Fibroblast of skin of right quadriceps (primary cell): Measurements from ENCODE around the gene AS3MT.
"Not testable (repeated sequence)": the region's sequence is repeated elsewhere in the genome, so short reads cannot be mapped to it uniquely, and the experiment has no call there.

Experiments used
- DNase-seq: peaks from one replicate; pipeline ENCODE4 v3.0.0-alpha.2; 2013

Gene AS3MT, protein sequence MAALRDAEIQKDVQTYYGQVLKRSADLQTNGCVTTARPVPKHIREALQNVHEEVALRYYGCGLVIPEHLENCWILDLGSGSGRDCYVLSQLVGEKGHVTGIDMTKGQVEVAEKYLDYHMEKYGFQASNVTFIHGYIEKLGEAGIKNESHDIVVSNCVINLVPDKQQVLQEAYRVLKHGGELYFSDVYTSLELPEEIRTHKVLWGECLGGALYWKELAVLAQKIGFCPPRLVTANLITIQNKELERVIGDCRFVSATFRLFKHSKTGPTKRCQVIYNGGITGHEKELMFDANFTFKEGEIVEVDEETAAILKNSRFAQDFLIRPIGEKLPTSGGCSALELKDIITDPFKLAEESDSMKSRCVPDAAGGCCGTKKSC

DNA sequence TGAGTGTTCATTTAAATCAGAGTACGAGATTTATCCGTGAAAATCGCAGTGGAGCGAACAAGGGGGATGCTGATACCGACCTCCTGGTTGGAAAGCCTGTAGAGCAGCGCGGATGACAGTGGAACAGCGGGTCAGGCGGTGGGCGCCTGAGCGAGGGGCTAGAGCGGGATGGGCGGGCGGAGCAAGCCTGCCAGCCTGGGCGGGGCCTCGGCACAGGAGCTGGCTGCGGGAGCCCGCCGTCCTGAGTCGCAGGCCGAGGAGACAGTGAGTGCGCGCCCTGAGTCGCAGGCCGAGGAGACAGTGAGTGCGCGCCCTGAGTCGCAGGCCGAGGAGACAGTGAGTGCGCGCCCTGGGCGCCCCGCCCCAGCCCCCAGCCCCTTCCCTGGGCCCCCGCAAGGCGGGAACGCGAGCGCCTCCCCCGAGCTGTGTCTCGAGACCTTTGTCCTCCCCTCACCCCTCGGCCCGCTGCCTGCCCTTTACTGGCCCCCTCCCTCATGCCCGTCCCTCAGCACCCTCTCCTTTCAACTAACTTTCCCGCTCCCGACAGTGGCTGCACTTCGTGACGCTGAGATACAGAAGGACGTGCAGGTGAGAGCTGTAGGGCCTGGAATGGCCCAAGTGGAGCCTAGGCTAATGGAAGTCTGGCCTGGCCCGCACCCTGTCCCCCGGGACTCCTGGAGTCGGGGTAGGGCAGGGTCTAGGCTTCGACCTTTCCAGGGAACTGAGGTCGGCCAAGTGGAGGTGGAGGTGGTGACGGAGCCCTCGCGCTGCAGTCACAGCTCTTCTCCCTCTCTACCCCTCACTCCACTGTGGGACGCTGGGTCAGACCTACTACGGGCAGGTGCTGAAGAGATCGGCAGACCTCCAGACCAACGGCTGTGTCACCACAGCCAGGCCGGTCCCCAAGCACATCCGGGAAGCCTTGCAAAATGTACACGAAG, at the start of gene AS3MT:
Gene AS3MT, plus strand, starts transcription at position 213 of the 941 bp plus-strand sequence. Its CDS starts 123 bp downstream, at position 336.
- peak; percentile 29 for DNase-seq

DNA sequence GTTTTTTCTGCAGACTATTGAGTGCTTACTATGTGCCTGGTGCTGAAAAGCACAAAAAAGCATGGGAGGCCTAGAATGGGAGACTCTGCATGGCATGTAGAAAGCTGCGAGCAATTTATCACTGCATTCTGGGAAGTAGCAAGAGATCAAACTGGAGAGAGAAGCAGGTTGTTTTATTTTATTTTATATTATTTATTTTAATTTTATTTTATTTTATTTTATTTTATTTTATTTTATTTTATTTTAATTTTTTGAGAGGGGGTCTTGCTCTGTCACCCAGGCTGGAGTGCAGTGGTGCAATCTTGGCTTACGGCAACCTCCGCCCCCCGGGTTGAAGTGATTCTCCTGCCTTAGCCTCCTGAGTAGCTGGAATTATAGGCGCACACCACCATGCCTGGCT, 49.3 kb upstream of the AS3MT start:
- not testable (repeated sequence) for DNase-seq

DNA sequence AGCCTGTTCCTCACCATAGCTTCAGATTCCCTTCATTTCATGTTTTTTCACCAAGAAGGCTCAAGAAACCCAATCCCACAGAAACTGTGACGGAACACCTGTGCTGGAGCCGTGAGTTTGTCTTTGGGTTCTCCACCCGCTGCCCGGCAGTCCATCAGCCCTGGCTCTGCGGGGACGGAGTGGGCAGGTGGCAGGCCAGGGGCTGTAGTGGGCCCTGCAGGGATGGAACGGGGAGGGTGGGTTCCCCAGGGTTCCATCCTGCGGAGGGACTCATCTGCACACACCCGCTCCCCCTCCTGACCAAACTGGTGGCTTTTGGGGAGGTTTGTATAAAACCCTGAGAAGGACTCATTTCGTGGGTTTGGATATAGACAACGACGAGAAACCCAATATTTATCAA, 47.0 kb upstream of the AS3MT start:
- DNase-seq: no peak

DNA sequence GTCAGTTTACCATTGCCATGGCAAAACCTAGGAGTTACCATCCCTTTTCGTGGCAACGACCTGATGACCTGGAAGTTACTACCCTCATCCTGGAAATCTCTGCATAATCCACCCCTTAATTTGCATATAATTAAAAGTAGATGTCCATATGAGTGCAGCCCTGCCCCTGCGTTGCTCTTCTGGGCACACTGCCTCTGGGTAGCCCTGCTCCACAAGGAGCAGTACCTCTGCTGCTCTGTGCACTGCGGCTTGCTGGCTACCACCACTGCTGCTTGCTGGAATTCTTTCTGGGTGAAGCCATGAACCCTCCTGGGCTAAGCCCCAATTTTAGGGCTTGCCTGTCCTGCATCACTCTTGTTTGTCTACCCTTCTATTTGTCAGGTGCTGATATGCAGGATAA, 44.6 kb upstream of the AS3MT start:
- no peak for DNase-seq

DNA sequence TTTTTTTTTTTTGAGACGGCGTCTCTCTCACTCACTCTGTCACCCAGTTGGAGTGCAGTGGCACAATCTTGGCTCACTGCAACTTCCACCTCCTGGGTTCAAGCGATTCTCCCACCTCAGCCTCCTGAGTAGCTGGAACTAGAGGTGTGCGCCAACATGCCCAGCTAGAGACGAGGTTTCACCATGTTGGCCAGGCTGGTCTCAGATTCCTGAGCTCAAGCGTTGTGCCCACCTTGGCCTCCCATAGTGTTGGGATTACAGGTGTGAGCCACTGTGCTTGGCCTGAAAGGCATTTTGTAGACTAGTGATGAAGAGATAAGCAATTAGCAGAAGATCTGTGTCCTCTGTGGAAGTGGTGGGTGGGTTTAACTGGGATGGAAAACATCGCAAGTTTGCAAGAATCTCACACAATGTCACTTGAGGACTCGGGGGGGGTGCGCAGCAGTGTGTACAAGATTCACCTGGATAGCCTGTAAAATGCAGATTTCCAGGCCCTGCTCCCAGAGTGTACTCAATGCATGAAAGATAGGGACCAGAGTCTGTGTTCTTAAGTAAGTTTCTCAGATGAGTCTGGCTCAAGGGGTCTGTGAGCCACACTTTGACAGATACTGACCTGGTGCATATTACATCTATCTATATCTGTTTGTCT, 43.0 kb upstream of the AS3MT start:
- DNase-seq: no peak

DNA sequence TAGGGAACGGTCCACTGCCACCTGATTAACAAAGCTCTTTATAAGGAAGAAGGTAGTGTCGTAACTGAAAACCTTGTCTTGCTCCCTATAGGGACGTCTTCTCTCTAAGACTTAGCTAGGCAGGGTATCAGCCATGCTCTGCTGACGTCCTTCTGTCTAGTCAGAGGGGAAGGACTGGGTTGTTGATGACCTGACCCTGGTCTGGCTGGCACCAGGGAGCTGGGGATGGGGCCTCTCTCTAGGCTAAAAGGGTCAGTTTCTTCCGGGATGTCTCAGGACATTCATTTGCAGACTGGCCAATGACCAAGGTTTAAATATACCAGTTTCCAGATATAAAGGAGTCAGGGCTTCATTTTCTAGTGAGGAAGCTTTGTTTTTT, 41.7 kb upstream of the AS3MT start:
- no peak for DNase-seq

DNA sequence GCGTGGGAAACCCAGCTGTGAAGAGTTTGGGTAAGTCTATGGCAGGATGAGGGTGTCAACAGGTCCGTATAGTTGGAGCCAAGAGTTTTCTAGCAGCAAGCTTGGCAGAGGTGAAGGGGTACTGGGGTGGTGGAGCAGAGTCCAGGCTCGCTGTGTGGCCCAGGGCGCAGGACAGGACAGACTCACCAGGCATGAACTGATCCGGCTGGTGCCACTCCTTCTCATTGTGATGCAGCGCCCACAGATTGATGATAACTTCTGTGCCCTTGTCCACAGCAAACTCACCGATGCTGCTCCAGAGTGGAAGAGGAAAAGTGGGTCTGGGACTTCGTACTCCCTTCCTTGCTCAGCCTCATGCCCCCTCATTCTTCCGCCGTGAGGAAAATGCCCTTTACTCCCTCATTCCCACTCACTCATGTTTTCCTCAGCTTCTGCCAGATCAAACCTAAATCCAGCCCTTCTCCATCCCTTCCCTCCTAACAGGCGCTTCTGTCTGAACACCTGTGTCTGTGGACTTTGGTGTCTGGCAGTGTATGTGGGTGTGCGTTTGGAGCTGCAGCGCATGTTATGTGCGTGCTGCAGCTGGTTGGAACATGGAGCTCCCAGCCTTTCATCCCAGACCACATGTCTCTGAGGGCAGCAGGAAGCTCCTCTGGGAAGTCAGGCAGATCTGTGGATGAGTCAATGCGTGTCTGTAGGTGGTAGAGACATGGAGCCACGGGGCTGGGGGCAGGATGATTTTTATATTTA, 37.8 kb upstream of the AS3MT start:
- peak; percentile 53 for DNase-seq

DNA sequence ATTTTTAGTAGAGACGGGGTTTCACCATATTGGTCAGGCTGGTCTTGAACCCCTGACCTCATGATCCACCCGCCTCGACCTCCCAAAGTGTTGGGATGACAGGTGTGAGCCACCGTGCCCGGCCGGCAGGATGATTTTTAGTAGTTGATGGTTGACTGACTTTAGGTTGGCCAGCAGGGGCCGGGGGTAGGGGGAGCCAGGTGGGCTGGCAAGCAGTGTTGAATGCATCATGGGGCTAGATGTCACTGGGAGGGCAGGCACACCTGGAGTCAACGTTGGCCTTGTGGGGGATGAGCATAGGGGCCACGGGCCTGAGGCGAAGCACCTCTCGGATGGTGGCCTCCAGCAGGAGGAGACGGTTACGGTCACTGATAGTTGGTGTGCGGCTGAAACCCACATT, 37.0 kb upstream of the AS3MT start:
- DNase-seq: no peak

DNA sequence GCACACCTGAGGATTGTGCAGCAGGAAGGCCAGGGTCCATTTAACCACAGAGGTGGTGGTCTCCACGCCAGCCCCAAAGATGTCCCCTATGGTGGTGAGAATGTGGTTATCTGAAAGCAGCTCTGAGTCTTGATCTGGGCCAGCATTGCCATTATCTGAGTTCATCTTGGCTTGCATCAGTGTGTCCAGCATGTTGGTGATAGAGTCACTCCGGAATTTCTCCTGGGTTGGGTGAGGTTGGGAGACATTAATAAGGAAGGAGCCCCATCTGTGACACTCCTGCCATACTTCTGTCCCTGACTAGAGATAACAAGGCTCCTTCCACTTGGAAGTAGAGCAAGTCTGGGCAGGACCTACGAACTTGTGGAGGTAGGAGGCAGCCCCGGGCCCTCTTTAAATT, 36.3 kb upstream of the AS3MT start:
- no peak for DNase-seq

DNA sequence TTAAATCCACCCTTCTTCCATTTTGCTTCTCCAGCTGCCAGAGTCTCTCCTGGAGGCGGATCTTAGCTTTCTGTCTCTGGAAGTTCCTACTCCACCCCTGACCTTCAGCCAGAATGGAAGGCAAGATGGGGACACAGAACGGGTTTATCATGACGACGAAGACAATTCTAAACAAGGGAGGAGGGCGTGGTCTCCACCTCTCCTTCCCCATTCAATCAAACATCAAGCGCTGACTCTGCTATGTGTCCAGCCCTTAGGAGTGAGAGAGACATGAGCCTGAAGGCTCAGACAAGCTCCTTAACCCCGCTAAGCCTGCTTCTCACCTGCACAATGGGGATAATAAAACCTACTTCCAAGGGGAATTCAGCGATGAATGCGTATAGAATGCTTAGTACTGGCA, 35.1 kb upstream of the AS3MT start:
- DNase-seq: no peak

DNA sequence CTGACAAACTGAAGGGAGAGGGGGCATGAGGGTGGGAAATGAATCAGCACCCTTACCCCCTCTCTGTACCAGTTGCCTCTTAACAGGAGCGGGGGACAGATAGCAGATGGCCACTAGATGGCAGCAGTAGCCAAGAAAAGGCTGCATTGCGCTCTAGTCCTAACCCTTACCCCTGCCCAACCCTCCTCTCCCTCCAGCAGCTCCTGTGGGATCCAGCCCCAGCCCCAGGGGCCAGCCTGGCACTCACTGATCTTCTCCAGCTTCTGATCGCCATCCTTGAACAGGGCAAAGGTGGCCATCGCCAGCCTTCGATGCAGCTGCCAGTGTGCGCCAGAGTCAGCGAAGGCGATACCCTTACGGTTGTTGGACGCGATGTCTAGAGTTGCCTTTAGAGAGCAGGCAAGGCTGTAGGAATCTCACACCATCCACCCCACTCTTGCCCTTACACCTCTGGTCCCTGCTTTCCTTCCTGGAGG, 34.2 kb upstream of the AS3MT start:
- peak; percentile 69 for DNase-seq

DNA sequence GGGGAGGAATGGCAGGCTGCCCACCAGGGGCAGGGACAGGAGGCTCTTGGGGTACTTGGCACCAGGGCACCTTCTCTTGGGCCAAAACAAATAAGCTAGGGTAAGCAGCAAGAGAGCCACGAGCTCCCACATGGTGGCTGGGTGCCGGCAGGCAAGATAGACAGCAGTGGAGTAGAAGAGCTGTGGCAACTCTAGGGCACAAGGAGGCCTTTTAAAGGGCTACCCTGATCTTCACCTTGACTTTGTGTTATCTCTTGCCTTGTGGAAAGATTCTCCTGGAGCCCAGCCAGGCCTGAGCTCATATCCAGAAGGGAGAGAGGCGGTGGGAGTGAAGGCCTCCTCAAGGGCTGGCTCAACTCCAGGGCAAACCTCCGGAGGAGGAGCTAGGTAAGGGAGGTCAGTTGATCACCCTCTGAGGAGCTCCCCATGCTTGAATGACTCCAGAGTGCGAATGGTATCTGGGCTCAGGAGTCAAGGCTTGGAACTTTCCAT, 32.0 kb upstream of the AS3MT start, which contains the start of gene CYP17A1:
Gene CYP17A1, minus strand, starts transcription at position 184 of the 492 bp plus-strand sequence. Its CDS starts 52 bp downstream, at position 132.
- no peak for DNase-seq

DNA sequence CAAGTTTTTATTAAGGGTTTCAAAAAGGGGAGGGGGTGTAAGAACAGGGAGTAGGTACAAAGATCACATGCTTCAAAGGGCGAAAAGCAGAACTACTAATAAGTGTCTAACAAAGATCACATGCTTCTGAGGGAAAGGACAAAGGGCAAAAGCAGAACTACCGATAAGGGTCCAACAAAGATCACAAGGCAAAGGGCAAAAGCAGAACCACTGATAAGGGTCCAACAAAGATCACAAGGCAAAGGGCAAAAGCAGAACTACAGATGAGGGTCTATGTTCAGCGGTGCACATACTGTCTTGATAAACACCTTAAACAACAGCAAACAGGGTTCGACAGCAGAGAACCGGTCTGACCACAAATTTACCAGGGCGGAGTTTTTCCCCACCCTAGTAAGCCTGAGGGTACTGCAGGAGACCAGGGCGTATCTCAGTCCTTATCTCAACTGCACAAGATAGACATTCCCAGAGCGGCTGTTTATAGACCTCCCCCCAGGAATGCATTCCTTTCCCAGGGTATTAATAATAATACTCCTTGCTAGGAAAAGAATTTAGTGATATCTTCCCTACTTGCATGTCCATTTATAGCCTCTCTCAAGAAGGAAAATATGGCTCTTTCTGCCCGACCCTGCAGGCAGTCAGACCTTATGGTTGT, 30.9 kb upstream of the AS3MT start:
- DNase-seq: not testable (repeated sequence)

DNA sequence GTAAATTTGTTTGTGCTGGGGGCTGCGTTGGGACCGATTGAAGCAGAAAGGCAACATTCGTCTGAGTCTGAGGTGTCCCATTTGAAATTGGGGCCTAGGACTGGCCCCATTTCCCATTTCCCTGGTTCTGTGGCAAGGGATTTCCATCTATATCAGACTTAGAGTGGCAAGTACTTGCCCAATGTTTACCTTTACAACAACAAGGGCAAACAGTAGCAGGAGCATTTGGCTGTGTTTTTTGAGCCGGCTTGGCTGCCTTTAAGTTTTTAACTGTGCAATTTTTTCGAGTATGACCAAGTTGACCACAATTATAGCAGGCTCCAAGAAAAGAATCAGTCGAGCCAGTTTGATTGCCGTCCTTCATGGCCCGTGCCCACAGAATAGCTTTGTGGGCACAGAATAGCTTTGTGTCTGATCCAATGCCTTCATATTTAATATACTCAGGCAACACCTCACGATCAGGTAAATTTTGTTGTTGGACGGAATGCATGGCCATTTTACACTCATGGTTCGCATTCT, 27.4 kb upstream of the AS3MT start:
- no peak for DNase-seq

DNA sequence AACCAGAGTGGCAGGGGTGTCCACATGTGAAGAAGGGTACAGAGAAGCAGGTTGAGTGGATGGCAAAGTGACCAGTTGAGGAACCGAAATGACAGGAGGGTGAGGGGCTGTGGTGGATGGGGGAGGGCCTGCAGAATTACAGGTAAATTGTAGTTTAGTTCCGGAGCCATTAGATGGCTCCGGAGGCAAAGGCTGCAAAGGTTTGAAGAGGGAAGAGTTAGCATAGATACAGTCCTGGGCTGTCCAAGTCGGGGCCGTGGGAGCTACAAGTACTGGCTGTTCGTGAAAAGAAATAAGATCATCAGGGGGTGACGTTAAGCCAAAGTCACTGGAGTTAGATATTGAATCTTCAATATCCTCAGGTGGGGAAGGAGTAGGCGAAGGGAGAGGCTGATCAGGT, 26.1 kb upstream of the AS3MT start:
- DNase-seq: not testable (repeated sequence)

DNA sequence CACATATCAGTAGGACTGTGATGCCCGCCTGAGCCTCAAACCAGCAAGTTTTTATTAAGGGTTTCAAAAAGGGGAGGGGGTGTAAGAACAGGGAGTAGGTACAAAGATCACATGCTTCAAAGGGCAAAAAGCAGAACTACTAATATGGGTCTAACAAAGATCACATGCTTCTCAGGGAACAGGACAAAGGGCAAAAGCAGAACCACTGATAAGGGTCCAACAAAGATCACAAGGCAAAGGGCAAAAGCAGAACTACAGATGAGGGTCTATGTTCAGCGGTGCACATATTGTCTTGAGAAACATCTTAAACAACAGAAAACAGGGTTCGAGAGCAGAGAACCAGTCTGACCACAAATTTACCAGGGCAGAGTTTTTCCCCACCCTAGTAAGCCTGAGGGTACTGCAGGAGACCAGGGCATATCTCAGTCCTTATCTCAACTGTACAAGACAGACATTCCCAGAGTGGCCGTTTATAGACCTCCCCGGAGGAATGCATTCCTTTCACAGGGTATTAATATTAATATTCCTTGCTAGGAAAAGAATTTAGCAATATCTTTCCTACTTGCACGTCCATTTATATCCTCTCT, 25.0 kb upstream of the AS3MT start:
- not testable (repeated sequence) for DNase-seq

DNA sequence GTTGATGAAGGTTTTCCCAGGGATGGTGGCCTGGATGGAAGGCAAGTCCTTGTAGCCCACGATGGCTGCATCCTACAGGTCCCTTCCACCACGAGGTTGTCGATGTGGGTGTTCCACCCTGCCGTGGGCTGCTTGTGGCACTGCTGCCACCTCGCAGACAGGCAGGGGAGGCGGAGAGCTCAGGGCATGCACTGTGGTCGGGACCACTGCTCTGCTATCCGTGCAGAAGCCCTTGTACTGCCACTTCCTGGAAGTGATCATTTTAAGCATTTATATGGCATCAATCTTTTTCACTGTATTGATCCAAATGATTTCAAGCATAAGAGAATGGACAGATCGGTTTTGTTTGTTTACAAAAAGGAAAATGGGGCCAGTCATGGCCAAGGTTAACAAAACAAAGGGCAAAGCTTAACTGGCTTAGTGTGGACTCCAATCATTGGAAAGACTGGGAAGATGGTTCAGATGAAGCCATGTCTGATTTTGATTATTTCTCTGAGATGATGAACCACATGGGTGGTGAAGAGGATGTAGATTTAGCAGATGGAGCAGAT, 23.8 kb upstream of the AS3MT start:
- no peak for DNase-seq

DNA sequence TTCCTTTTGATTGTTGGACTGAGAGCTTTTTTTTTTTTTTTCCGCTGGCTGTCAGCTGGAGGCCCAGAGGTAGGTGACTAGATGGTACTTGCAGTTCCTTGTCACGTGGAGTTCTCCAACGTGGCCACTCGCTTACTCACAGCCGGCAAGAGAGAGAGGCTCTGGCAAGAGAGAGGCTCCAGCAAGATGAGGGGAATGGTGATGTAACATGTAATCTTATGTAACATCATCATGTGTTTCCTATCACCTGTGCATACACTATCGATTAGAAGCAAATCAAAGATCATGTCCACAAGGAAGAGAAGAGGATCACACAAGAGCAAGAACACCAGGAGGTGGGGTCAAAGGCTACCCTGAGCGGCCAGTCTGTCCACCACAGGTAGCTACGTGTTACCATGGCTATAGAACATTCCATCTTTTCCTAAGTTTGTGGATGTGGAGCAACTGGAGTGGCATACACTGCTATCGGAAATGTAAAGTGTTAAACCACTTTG, 19.2 kb upstream of the AS3MT start:
- DNase-seq: no peak

DNA sequence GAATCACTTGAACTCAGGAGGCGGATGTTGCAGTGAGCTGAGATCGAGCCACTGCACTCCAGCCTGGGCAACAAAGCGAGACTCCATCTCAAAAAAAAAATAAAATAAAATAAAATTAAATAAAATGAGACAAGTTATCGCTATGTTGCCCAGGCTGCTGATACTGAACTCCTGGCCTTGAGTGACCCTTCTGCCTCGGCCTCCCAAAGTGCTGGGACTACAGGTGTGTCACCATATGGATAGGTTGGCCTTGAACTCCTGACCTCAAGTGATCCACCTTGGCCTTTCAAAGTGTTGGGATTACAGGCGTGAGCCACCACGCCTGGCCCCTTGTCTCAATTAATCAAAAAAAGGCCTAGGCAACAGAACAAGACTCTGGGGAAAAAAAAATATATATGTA, 16.0 kb upstream of the AS3MT start:
- DNase-seq: not testable (repeated sequence)

DNA sequence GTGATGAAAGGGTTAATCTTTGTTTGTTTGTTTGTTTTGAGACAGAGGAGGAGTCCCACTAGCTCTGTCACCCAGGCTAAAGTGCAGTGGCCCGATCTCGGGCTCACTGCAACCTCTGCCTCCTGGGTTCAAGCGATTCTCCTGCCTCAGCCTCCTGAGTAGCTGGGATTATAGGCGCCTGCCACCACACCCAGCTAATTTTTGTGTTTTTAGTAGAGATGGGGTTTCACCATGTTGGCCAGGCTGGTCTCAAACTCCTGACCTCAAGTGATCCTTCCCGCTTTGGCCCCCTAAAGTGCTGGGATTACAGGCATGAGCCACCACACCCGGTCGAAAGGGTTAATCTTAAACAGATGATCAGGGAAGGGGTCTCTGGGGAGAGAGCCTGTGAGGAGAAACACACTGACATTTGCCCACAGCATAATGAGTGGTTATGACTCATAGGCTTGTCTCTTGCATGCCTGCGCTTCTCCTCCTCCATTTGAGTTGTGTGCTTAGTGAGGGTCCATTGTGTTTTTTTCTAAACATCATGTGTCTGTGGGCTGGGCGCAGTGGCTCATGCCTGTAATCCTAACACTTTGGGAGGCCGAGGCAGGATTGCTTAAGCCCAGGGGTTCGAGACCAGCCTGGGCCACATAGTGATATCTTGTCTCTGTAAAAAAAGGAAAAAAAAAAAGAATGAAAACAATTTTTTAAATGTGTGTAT, 13.4 kb upstream of the AS3MT start:
- peak; percentile 99 for DNase-seq
